Measurements from ENCODE around the gene SLC7A8.
A peak's percentile ranks its signal among the peaks of the same experiment; 100 is the strongest.

SLC7A8 gene

GRCh38 chr14:23094666-23095195 is 88.7 kb downstream of the SLC7A8 start, which contains the start of gene ACIN1 (continued):
- TF ChIP-seq REPIN1 (tag by site-specific recombination; IDR thresholded peaks at IDR 0.05; ENCODE audit: low read depth), result no peak
- TF ChIP-seq ZNF510 (tag by site-specific recombination; IDR thresholded peaks at IDR 0.05; ENCODE audit: insufficient replicate concordance), result no peak
- no peak for TF ChIP-seq ZNF558 (tag by site-specific recombination; IDR thresholded peaks at IDR 0.05)
- no peak for TF ChIP-seq ZNF354C (tag by site-specific recombination; IDR thresholded peaks at IDR 0.05; ENCODE audit: borderline replicate concordance, low read depth)

DNA sequence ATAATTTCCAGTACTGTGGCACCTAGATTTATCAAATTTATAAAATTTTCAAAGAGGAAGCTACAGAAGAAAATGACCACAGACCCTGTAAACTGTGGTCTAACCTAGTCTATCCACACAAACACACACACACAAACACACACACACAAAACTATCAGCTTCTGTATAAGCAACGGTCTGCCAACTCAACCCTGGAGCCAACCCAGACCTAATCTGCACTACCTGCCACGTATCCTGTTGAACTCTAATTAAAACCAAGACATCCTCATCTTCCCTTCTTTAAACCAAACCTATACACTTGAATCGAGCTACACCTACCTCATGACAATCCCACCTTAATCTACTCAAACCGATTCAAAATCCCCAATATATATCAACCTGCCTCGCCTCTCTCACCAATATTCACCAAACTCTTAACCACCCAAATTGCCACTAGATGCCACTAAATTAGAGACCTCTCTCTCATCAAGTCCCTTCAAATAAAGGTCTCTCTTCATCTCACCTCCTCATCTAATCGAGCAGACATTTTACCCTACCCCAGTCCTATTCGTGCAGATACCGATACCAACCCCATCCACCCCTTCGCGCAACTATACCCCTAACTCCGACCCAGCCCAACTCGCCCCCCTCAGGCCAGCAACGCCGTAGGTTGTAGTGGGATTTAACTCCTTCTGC is 89.3 kb downstream of the SLC7A8 start:
- Histone ChIP-seq H3K27ac (ENCODE audit: extremely low read depth, low read depth, low read length) (peak overlapping the region; percentile 92; the same call in 1 of the 2 replicates), H3K36me3 (ENCODE audit: control insufficient read depth in 2 of 2, insufficient read depth in 1 of 2, low read length in 2 of 2) (peaks cover 38 to 65% of the 10 kb centered on the region in 2 experiments), H3K4me3 (ENCODE audit: low read depth, low read length) (peak overlapping the region; percentile 97), H3K4me1 (ENCODE audit: control insufficient read depth, insufficient read depth, low read length) (peaks cover 10% of the 10 kb centered on the region; the same call in 1 of the 2 replicates), H3K9me3 (ENCODE audit: control insufficient read depth, insufficient read depth, low read depth, low read length) (no peaks in the 10 kb centered on the region)
- CTCF ChIA-PET, result interaction anchor here (0.6 to 3.7 kb wide), 13 partner anchors 13 to 121 kb away, joined by 3 to 36 read pairs (median 7); partner anchors contain the start of gene CEBPE
- POLR2A ChIA-PET, result interaction anchor here (0.6 to 3.3 kb wide), 25 partner anchors 9 to 1047 kb away, joined by 3 to 48 read pairs (median 7); partner anchors contain the start of genes AJUBA, BCL2L2, CIROP and DAD1
- TF ChIP-seq ZNF529 (tag by site-specific recombination; IDR thresholded peaks at IDR 0.05; ENCODE audit: insufficient replicate concordance), result no peak
- TF ChIP-seq, protein P1, sequence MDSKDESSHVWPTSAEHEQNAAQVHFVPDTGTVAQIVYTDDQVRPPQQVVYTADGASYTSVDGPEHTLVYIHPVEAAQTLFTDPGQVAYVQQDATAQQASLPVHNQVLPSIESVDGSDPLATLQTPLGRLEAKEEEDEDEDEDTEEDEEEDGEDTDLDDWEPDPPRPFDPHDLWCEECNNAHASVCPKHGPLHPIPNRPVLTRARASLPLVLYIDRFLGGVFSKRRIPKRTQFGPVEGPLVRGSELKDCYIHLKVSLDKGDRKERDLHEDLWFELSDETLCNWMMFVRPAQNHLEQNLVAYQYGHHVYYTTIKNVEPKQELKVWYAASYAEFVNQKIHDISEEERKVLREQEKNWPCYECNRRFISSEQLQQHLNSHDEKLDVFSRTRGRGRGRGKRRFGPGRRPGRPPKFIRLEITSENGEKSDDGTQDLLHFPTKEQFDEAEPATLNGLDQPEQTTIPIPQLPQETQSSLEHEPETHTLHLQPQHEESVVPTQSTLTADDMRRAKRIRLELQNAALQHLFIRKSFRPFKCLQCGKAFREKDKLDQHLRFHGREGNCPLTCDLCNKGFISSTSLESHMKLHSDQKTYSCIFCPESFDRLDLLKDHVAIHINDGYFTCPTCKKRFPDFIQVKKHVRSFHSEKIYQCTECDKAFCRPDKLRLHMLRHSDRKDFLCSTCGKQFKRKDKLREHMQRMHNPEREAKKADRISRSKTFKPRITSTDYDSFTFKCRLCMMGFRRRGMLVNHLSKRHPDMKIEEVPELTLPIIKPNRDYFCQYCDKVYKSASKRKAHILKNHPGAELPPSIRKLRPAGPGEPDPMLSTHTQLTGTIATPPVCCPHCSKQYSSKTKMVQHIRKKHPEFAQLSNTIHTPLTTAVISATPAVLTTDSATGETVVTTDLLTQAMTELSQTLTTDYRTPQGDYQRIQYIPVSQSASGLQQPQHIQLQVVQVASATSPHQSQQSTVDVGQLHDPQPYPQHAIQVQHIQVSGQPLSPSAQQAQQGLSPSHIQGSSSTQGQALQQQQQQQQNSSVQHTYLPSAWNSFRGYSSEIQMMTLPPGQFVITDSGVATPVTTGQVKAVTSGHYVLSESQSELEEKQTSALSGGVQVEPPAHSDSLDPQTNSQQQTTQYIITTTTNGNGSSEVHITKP (tag by site-specific recombination; IDR thresholded peaks at IDR 0.05), result peak; percentile 62; the same call in 1 of the 2 replicates
- TF ChIP-seq ZIC2 (tag by site-specific recombination; IDR thresholded peaks at IDR 0.05), result no peak
- TF ChIP-seq ZNF571 (tag by site-specific recombination; IDR thresholded peaks at IDR 0.05), result no peak
- TF ChIP-seq ZNF174 (tag by site-specific recombination; IDR thresholded peaks at IDR 0.05), result no peak
- no peak for TF ChIP-seq ZBTB21 (tag by site-specific recombination; IDR thresholded peaks at IDR 0.05)
- TF ChIP-seq ZNF596 (tag by site-specific recombination; IDR thresholded peaks at IDR 0.05), result no peak
- TF ChIP-seq ZBTB8A (tag by site-specific recombination; IDR thresholded peaks at IDR 0.05), result no peak
- peak; percentile 69 for TF ChIP-seq ZSCAN4 (tag by site-specific recombination; IDR thresholded peaks at IDR 0.05)
- no peak for TF ChIP-seq ZFP41 (tag by site-specific recombination; IDR thresholded peaks at IDR 0.05; ENCODE audit: borderline replicate concordance)
- TF ChIP-seq ZNF76 (tag by site-specific recombination; IDR thresholded peaks at IDR 0.05; ENCODE audit: borderline replicate concordance, low read depth), result 0 out of 2 replicates have a peak, but pooled peaks have one; percentile 9
- no peak for TF ChIP-seq ZNF623 (tag by site-specific recombination; IDR thresholded peaks at IDR 0.05)
- TF ChIP-seq ZNF350 (tag by site-specific recombination; IDR thresholded peaks at IDR 0.05), result no peak
- TF ChIP-seq ZBTB7A (tag by site-specific recombination; IDR thresholded peaks at IDR 0.05; ENCODE audit: low read depth), result peak; percentile 32; the same call in 1 of the 2 replicates
- TF ChIP-seq ZFHX2 (tag by site-specific recombination; conservative IDR thresholded peaks at IDR 0.05), result no peak
- no peak for TF ChIP-seq ZNF510 (tag by site-specific recombination; IDR thresholded peaks at IDR 0.05; ENCODE audit: insufficient replicate concordance)
- TF ChIP-seq SP3 (tag by site-specific recombination; IDR thresholded peaks at IDR 0.05), result no peak
- TF ChIP-seq AEBP2 (tag by site-specific recombination; IDR thresholded peaks at IDR 0.05; ENCODE audit: borderline replicate concordance), result no peak
- no peak for TF ChIP-seq HOXC10 (CRISPR knock-in tag; IDR thresholded peaks at IDR 0.05)
- TF ChIP-seq ZNF544 (tag by site-specific recombination; IDR thresholded peaks at IDR 0.05), result no peak
- TF ChIP-seq ZNF366 (tag by site-specific recombination; conservative IDR thresholded peaks at IDR 0.05), result no peak
- TF ChIP-seq GLIS2 (tag by site-specific recombination; IDR thresholded peaks at IDR 0.05), result no peak
- TF ChIP-seq PRDM4 (tag by site-specific recombination; IDR thresholded peaks at IDR 0.05), result no peak
